HG03045 (cell line): ENCODE results near the gene RAD23A.

ENCODE experiments used
- ATAC-seq: cut with Tn5 transposase; IDR thresholded peaks from one replicate; pipeline ENCODE4 v1.9.1; 2021; ENCODE audit warnings: mild to moderate bottlenecking, moderate library complexity; ENCODE audit not compliant: unreplicated experiment

Gene RAD23A

GRCh38 chr19:13002166-13002898, 56.7 kb downstream of the RAD23A start:
- ATAC-seq = no peak

DNA sequence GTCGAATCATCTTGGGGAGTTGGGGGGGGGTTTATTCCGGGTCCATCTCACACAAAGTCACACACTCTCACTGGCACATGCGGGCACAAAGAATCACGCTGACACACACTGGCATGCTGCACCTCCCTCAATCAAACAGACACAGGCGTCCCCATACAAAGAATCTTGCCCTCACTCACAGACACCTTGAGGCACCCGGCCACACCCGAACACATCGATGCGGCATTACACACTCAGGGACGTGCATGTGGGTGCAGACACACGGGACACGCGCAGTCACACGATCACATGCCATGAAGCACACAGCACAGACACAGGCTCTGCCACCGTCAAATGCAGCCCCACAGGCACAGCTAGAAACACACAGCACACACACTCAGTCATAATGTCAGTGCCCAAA, 57.4 kb downstream of the RAD23A start:
- ATAC-seq = no peak
